ENCODE measurements around the gene RNPC3.
"Not testable (repeated sequence)": the region's sequence is repeated elsewhere in the genome, so short reads cannot be mapped to it uniquely, and the experiment has no call there.

The RNPC3 gene

DNA sequence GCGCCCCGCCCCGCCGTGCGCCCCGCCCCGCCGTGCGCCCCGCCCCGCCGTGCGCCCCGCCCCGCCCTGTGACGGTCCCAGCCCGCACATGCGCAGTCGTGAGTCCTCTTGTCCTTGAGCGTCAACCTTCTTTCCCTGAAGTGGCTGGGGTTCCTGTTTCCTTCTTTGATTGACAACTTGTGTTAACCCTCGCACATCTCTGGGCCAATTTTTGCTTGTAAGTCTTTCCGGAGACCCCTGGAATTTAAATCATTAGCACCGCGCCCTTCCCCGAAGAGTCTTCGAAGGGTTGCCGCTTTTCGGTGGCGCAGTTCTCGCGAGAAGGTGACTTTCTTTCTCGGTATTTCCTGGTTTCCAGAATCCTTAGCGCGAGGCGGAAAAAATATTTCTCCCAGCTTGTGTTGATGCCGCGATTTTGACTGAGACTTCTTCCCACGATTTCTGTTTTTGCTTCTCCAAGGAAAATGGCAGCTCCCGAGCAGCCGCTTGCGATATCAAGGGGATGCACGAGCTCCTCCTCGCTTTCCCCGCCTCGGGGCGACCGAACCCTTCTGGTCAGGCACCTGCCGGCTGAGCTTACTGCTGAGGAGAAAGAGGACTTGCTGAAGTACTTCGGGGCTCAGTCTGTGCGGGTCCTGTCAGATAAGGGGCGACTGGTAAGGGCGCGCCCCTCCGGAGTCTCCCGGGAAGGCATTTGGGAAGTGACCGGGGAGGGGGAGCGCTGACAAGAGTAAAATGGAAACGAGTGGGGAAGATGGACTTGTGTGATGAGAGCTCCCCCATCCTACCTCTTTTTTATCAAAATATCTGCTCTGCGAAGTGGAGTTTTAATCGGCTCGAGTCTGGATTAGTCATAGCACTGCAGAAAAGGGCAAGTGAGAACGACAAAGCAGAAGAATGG is at the start of gene RNPC3:
RNPC3 (plus strand) TSS at position 93 of the 901 bp plus-strand sequence; CDS start at position 465, 372 bp downstream.
- DNase-seq = peak; percentile 79 to 86

DNA sequence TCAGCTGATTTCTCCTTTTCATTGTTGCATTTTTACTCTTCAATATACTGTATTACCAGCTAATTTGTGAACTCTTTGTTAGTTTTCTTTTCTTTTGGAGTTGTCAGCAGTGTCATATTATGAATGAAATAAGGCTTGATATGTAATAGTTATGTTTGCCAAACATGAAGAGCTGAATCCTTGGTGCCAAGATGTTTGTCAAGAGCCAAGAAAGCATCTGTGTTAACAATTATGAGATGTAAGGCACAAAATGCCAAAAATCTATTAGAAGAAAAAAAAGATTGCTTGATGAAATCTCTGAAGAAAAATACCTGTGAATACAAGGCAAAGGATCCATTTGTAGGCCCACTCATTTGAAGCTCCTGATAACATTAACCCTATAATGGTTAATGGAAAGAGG is 48.4 kb upstream of the RNPC3 start:
- no peak for DNase-seq

- no peak for DNase-seq
These were observed 35.6 kb upstream of the RNPC3 start for GRCh38 chr1:103489935-103490334.

GRCh38 chr1:103492003-103492625 is 33.4 kb upstream of the RNPC3 start:
- DNase-seq = no peak

- DNase-seq = no peak
These were observed 29.4 kb upstream of the RNPC3 start for GRCh38 chr1:103496014-103496635.

DNA sequence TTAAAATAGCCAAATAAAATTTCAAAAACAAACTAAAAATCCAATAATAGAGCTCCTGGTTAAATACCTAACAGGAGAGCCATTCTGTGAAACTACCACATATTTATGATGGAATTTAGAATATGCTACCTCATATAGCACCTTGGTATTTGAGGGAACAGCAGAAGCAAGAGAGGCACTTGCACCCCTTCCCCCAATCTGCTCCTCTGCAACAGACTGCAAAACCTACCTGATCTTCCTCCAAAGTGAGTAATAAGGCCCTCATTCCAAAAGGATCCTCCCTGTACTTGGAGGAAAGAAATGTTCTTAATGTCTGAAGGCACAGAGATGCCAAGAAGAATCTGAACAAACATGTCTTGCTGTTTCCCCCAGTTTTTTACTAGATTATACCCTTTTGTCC is 28.1 kb upstream of the RNPC3 start:
- no peak for DNase-seq

- no peak for DNase-seq
These were observed 16.2 kb upstream of the RNPC3 start for GRCh38 chr1:103509250-103509649.

GRCh38 chr1:103513711-103514110 is 11.8 kb upstream of the RNPC3 start:
- no peak for DNase-seq

DNA sequence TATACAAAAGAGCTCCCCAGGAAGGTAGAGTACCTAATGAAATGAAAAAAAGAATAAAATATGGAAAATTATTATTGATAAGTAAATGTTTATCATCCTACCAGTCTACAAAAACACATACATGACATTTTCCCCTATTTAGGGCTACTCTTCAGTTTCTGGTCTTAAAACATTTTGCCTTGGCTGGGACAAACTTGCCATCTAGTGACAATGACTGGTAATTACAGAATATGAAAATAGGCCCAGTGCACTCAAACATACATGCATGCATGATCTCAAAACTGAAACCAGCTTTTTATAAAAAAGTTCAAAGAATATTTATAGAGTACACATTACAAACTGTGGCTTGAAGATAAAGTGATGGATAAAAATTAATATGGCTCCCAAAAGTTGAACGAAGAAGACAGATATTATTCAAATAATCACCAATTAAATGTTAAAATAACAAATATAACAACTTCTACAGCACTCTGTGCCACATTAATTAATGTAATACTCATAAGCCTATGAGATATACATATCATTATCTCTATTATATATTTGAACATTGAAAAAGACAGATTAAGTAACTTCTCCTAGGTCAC is 10.5 kb upstream of the RNPC3 start:
- no peak for DNase-seq

GRCh38 chr1:103516283-103516682 is 9.2 kb upstream of the RNPC3 start:
- DNase-seq = no peak

GRCh38 chr1:103516693-103517092 is 8.8 kb upstream of the RNPC3 start:
- DNase-seq = no peak

- no peak for DNase-seq
These were observed 8.0 kb upstream of the RNPC3 start for GRCh38 chr1:103517380-103518047.

GRCh38 chr1:103520822-103521221 is 4.7 kb upstream of the RNPC3 start:
- DNase-seq = no peak

- no peak for DNase-seq
These were observed 2.2 kb upstream of the RNPC3 start for GRCh38 chr1:103523346-103523745.

DNA sequence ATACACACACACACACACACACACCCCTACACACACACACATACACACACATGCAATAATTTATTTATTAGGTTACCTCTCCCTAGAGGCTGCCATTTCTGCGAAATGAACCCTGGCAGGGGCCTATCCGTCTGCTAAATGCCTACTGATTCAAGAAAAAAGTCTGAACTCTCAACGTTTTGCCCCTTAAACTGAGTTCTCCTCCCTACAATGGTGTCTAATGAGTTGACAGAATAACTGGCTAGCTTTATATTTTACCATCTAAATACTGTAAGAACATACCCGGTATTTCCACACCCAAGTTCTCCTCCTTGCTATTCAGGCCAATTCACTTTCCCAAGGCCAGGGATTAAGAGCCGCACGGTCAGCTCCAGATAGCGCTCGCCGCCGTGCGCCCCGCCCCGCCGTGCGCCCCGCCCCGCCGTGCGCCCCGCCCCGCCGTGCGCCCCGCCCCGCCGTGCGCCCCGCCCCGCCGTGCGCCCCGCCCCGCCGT is 339 bp upstream of the RNPC3 start:
- DNase-seq = no peak

DNA sequence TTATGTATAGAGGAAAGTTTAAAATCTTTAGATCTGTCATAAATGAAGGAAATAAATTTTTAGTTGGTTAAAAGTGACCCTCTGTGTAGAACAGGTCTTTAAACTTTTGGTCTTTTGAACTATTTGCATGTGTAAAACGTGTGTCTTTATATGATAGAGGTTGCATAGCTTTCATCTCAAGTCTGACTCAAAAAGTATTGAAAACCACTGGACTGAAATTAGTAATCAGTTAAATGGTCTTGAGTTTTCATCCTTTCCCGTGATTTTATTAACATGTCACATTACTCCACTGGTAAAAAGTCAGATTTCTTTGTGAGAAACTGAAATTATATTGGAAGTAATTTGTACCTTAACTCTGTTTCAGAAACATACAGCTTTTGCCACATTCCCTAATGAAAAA is 1.8 kb downstream of the RNPC3 start:
- no peak for DNase-seq

DNA sequence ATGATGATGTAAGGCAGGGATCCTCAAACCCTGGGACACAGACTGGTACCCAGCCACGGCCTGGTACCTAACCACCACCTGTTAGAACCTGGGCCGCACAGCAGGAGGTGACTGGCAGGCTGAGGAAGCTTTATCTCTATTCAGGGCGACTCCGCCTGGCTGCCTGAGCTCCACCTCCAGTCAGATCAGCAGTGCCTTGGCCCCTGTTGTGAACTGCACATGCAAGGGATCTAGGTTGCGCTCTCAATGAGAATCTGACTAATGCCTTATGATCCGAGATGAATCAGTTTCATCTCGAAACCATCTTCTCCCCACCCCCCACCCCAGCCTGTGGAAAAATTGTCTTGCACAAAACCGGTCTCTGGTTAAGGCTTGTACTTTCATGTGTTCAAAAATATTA is 4.2 kb downstream of the RNPC3 start:
- DNase-seq = peak; percentile 40 to 52

GRCh38 chr1:103538226-103538625 is 12.7 kb downstream of the RNPC3 start:
- DNase-seq = no peak

DNA sequence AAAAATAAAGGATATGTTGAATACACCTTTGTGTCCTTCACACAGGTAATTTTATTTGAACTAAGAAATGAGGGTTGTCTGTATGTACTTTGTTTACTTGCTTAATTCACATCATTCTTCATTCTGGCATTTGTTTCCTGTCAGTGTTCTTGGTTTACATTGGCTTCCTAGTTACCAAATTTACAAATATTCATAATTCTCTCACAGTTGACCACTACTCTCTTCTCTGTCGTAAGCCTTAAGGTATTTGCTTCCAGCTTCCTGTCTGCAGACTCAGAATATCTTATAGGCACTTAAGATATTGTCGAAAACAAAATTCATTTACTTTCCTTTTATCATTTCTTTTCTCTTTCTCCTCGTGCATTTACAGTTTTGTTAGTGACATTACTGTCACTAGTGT is 15.9 kb downstream of the RNPC3 start:
- no peak for DNase-seq

DNA sequence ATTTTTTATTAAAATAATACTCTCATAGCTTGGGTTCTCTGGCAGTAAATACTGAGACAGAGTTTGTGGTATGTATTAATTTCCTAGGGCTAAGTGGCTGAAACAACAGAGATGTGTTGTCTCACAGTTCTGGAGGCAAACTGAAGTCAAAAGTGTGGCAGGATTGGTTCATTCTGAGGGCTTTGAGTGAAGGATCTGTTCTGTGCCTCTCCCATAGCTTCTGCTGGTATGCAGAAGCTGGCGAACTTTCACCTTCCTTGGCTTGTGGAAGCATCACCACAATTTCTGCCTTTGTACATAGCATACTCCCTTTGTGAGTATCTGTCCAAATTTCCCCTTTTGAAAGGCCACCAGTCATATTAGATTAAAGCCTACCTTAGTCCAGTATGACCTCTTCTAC is 21.0 kb downstream of the RNPC3 start:
- no peak for DNase-seq

- DNase-seq = no peak
These were observed 22.3 kb downstream of the RNPC3 start for GRCh38 chr1:103547840-103548239.

- DNase-seq = no peak
These were observed 34.9 kb downstream of the RNPC3 start for GRCh38 chr1:103560427-103560826.

DNA sequence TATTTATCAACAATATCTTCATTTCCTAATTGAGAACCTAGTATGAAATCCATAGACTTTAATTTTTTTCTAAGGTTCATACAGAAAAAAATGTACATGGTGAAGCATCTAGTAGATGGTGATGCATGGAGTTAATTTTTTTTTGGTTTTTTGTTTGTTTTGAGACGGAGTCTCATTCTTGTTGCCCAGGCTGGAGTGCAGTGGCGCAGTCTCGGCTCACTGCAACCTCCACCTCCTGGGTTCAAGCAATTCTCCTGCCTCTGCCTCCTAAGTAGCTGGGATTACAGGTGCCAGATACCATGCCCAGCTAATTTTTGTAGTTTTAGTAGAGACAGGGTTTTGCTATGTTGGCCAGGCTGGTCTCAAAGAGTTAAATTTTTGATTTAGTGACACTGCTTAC is 35.6 kb downstream of the RNPC3 start:
- DNase-seq = not testable (repeated sequence)

All from stimulated activated CD4-positive, alpha-beta T cell treated with anti-CD3 and anti-CD28 coated beads, Interleukin-2, amount 100 ng/mL, for 48 hours (primary cell).